GM23248 (cell line): ENCODE data around the gene STUM. TPM values are rescaled to one million over a fixed set of nuclear protein-coding genes. Genes with fewer than 3 reads are reported as not detected.

ENCODE experiments used
- DNase-seq: peaks from one replicate; pipeline ENCODE4 v3.0.0-alpha.2; 2015
- H2AFZ ChIP-seq: fragments of 200-600 bp; sonication (generic); 2 replicates; pipeline ENCODE4 v1.6.1; 2016; ENCODE audit warnings: antibody characterized with exemption
- H3F3A ChIP-seq: fragments of 200-600 bp; sonication (generic); 2 replicates; pipeline ENCODE4 v1.6.1; 2016; ENCODE audit warnings: mild to moderate bottlenecking, antibody characterized with exemption, mixed run types; ENCODE audit not compliant: insufficient read depth
- H3K27ac ChIP-seq: fragments of 200-600 bp; sonication (generic); 2 replicates; pipeline ENCODE4 v1.5.1; 2016; ENCODE audit warnings: mild to moderate bottlenecking
- H3K27me3 ChIP-seq: fragments of 200-600 bp; sonication (generic); replicated peaks from 2 replicates; pipeline ENCODE4 v1.6.1; 2016; ENCODE audit warnings: mild to moderate bottlenecking; ENCODE audit not compliant: insufficient read depth
- H3K36me3 ChIP-seq: fragments of 200-600 bp; sonication (generic); 2 replicates; pipeline ENCODE4 v1.6.1; 2016; ENCODE audit warnings: low read depth, mild to moderate bottlenecking
- H3K4me1 ChIP-seq: fragments of 200-600 bp; sonication (generic); 2 replicates; pipeline ENCODE4 v1.6.1; 2016; ENCODE audit warnings: mild to moderate bottlenecking; ENCODE audit not compliant: insufficient read depth
- H3K4me2 ChIP-seq: fragments of 200-600 bp; sonication (generic); one replicate; pipeline ENCODE4 v1.6.1; 2016; ENCODE audit warnings: mild to moderate bottlenecking; ENCODE audit not compliant: unreplicated experiment
- H3K4me3 ChIP-seq: fragments of 200-600 bp; sonication (generic); 2 replicates; pipeline ENCODE4 v1.5.1; 2016; ENCODE audit warnings: mild to moderate bottlenecking
- H3K79me2 ChIP-seq: fragments of 200-600 bp; sonication (generic); 2 replicates; pipeline ENCODE4 v1.6.1; 2016; ENCODE audit warnings: mild to moderate bottlenecking; ENCODE audit not compliant: insufficient read depth
- H3K9ac ChIP-seq: fragments of 200-600 bp; sonication (generic); 2 replicates; pipeline ENCODE4 v1.6.1; 2016; ENCODE audit warnings: mild to moderate bottlenecking
- H3K9me2 ChIP-seq: fragments of 200-600 bp; sonication (generic); 2 replicates; pipeline ENCODE4 v1.6.1; 2016; ENCODE audit warnings: mixed run types, mild to moderate bottlenecking, moderate library complexity; ENCODE audit not compliant: insufficient read depth
- H3K9me3 ChIP-seq: fragments of 200-600 bp; sonication (generic); one replicate; pipeline ENCODE4 v1.6.1; 2017; ENCODE audit warnings: low read depth
- H4K20me1 ChIP-seq: fragments of 200-600 bp; sonication (generic); 2 replicates; pipeline ENCODE4 v1.6.0; 2016; ENCODE audit not compliant: insufficient read depth
- EZH2 ChIP-seq: fragments of 200-600 bp; sonication (generic); IDR thresholded peaks from 2 replicates; pipeline ENCODE4 v1.6.1; 2018; ENCODE audit warnings: antibody characterized with exemption, mild to moderate bottlenecking; ENCODE audit not compliant: insufficient read depth, poor library complexity, severe bottlenecking
- EZH2phosphoT487 ChIP-seq: fragments of 200-600 bp; sonication (generic); IDR thresholded peaks from 2 replicates; pipeline ENCODE4 v1.6.1; 2018; ENCODE audit warnings: antibody characterized with exemption, moderate library complexity, mild to moderate bottlenecking, low read depth; ENCODE audit not compliant: insufficient read depth
- WGBS, 2 experiments: methylation state at CpG; one replicate each; pipeline ENCODE4 v1.1.6; 2015 to 2017; ENCODE audit warnings: low lambda C conversion rate in 2 of 2, low coverage in 1 of 2; ENCODE audit errors: missing lambda C conversion rate in 2 of 2; 5-methylcytosine and 5-hydroxymethylcytosine counted together
- in situ Hi-C: fragments of 300-500 bp; cut with MboI; formaldehyde crosslinking; loops from 2 replicates; pipeline ENCODE4 v1.15.0; 2020
- polyA plus RNA-seq: library from polyadenylated mRNA; unstranded; fragments of >200 nt; fragmentation: Nextera tagmentation; extraction: Ambion mirVana; gene quantifications from 2 replicates; pipeline ENCODE4 v1.2.1, GENCODE V29; 2016
- total RNA-seq: library from RNA; depleted of rRNA; stranded (reverse); fragments of >200 nt; shearing (Covaris generic); gene quantifications from 2 replicates; pipeline ENCODE4 v1.2.3, GENCODE V29; 2014

STUM gene
- total and polyA plus RNA-seq, 2 experiments from 2014 or later = under 0.01 TPM; not detected in 1

GRCh38 chr1:226549937-226550671, 1.5 kb downstream of the STUM start:
- no peak for TF ChIP-seq EZH2phosphoT487
- H4K20me1 ChIP-seq = no peaks in the 10 kb centered on the region
- H3K9me3 ChIP-seq = no peaks in the 10 kb centered on the region
- in situ Hi-C loops = loop anchor here (10.0 kb wide), 1 partner anchor 285 kb away; no protein-coding TSS in a partner anchor
- WGBS, 2 experiments = 17 to 18% methylated on average over 20 to 21 of the region's 21 CpGs
- H3K27me3 ChIP-seq = peaks cover 74% of the 10 kb centered on the region
- no peak overlapping the region for H3K9ac ChIP-seq
- H3K4me2 ChIP-seq = no peak overlapping the region
- DNase-seq = peak; percentile 46
- H3K4me3 ChIP-seq = no peak overlapping the region
- H3K36me3 ChIP-seq = no peaks in the 10 kb centered on the region
- H3K79me2 ChIP-seq = no peaks in the 10 kb centered on the region
- no peak overlapping the region for H3K27ac ChIP-seq
- no peaks in the 10 kb centered on the region for H3F3A ChIP-seq
- H2AFZ ChIP-seq = no peak overlapping the region
- H3K4me1 ChIP-seq = no peaks in the 10 kb centered on the region
- no peaks in the 10 kb centered on the region for H3K9me2 ChIP-seq

GRCh38 chr1:226550672-226551041, 2.1 kb downstream of the STUM start:
- Histone ChIP-seq H3F3A (no peaks in the 10 kb centered on the region), H4K20me1 (no peaks in the 10 kb centered on the region), H3K36me3 (no peaks in the 10 kb centered on the region), H2AFZ (no peak overlapping the region), H3K4me1 (no peaks in the 10 kb centered on the region), H3K4me3 (no peak overlapping the region), H3K9ac (no peak overlapping the region), H3K79me2 (no peaks in the 10 kb centered on the region), H3K9me3 (no peaks in the 10 kb centered on the region), H3K9me2 (no peaks in the 10 kb centered on the region), H3K4me2 (no peak overlapping the region), H3K27ac (no peak overlapping the region), H3K27me3 (peaks cover 74% of the 10 kb centered on the region)
- WGBS, 2 experiments = 76 to 87% methylated on average over 5 of the region's 5 CpGs
- no peak for DNase-seq
- TF ChIP-seq EZH2 (no peak), EZH2phosphoT487 (no peak)
- in situ Hi-C loops = loop anchor here (10.0 kb wide), 1 partner anchor 284 kb away; no protein-coding TSS in a partner anchor

- in situ Hi-C loops = loop anchor here (10.0 kb wide), 1 partner anchor 284 kb away; no protein-coding TSS in a partner anchor
- Histone ChIP-seq H3K79me2 (no peaks in the 10 kb centered on the region), H3K4me3 (no peak overlapping the region), H3K27me3 (peaks cover 74% of the 10 kb centered on the region), H3K27ac (no peak overlapping the region), H3K9ac (no peak overlapping the region), H2AFZ (no peak overlapping the region), H3K9me3 (no peaks in the 10 kb centered on the region), H3K4me1 (no peaks in the 10 kb centered on the region), H3K36me3 (no peaks in the 10 kb centered on the region), H3K4me2 (no peak overlapping the region), H3F3A (no peaks in the 10 kb centered on the region), H3K9me2 (no peaks in the 10 kb centered on the region), H4K20me1 (no peaks in the 10 kb centered on the region)
- TF ChIP-seq EZH2phosphoT487 (no peak), EZH2 (no peak)
- no peak for DNase-seq
- 54 to 62% methylated on average over 2 of the region's 2 CpGs for WGBS, 2 experiments
Observed at GRCh38 chr1:226551299-226551698, 2.7 kb downstream of the STUM start.

GRCh38 chr1:226552061-226552460, 3.5 kb downstream of the STUM start:
- in situ Hi-C loops = loop anchor here (10.0 kb wide), 1 partner anchor 283 kb away; no protein-coding TSS in a partner anchor
- TF ChIP-seq EZH2phosphoT487 = no peak
- no peak for TF ChIP-seq EZH2
- no peak overlapping the region for H3K4me2 ChIP-seq
- no peaks in the 10 kb centered on the region for H3K9me3 ChIP-seq
- no peak for DNase-seq
- 51 to 54% methylated on average over 4 of the region's 4 CpGs for WGBS, 2 experiments
- no peak overlapping the region for H3K27ac ChIP-seq
- peaks cover 73% of the 10 kb centered on the region for H3K27me3 ChIP-seq
- H3K9ac ChIP-seq = no peak overlapping the region
- no peaks in the 10 kb centered on the region for H3K36me3 ChIP-seq
- H3K4me1 ChIP-seq = no peaks in the 10 kb centered on the region
- no peaks in the 10 kb centered on the region for H3K79me2 ChIP-seq
- no peaks in the 10 kb centered on the region for H3F3A ChIP-seq
- H2AFZ ChIP-seq = no peak overlapping the region
- no peak overlapping the region for H3K4me3 ChIP-seq
- no peaks in the 10 kb centered on the region for H3K9me2 ChIP-seq
- H4K20me1 ChIP-seq = no peaks in the 10 kb centered on the region
